ENCODE data around the gene ANKRD12.

Gene ANKRD12

GRCh38 chr18:9292047-9292446, 155.5 kb downstream of the ANKRD12 start:
- H3K4me3 ChIP-seq (replicated peaks in 1 of 2; ENCODE audit: low read depth in 2 of 2, low read length in 2 of 2) = no peak overlapping the region
- DNase-seq (ENCODE audit: low read depth in 2 of 2) = no peak
- TF ChIP-seq CTCF (IDR thresholded peaks at IDR 0.05; ENCODE audit: low read depth, low read length) = no peak

- DNase-seq (ENCODE audit: low read depth in 2 of 2) = no peak
- TF ChIP-seq CTCF (IDR thresholded peaks at IDR 0.05; ENCODE audit: low read depth, low read length) = no peak
- no peak overlapping the region for H3K4me3 ChIP-seq (replicated peaks in 1 of 2; ENCODE audit: low read depth in 2 of 2, low read length in 2 of 2)
Observed at GRCh38 chr18:9293948-9294347, 157.4 kb downstream of the ANKRD12 start.

GRCh38 chr18:9296233-9297006, 159.8 kb downstream of the ANKRD12 start:
- H3K4me3 ChIP-seq (replicated peaks in 1 of 2; ENCODE audit: low read depth in 2 of 2, low read length in 2 of 2) = no peak overlapping the region
- no peak for TF ChIP-seq CTCF (IDR thresholded peaks at IDR 0.05; ENCODE audit: low read depth, low read length)
- no peak for DNase-seq (ENCODE audit: low read depth in 2 of 2)

GRCh38 chr18:9297007-9297393, 160.4 kb downstream of the ANKRD12 start:
- no peak overlapping the region for H3K4me3 ChIP-seq (replicated peaks in 1 of 2; ENCODE audit: low read depth in 2 of 2, low read length in 2 of 2)
- no peak for DNase-seq (ENCODE audit: low read depth in 2 of 2)
- no peak for TF ChIP-seq CTCF (IDR thresholded peaks at IDR 0.05; ENCODE audit: low read depth, low read length)

GRCh38 chr18:9304388-9305070, 167.9 kb downstream of the ANKRD12 start:
- TF ChIP-seq CTCF (IDR thresholded peaks at IDR 0.05; ENCODE audit: low read depth, low read length) = no peak
- DNase-seq (ENCODE audit: low read depth in 2 of 2) = no peak
- no peak overlapping the region for H3K4me3 ChIP-seq (replicated peaks in 1 of 2; ENCODE audit: low read depth in 2 of 2, low read length in 2 of 2)

- no peak for TF ChIP-seq CTCF (IDR thresholded peaks at IDR 0.05; ENCODE audit: low read depth, low read length)
- H3K4me3 ChIP-seq (replicated peaks in 1 of 2; ENCODE audit: low read depth in 2 of 2, low read length in 2 of 2) = no peak overlapping the region
- DNase-seq (ENCODE audit: low read depth in 2 of 2) = no peak
Observed at GRCh38 chr18:9319333-9319732, 182.8 kb downstream of the ANKRD12 start.
